T-helper 2 cell treated with Interferon-gamma antibody and Interleukin-4, amounts not matched to agents 5 μg/mL and 100 μg/mL, for 36 hours (primary cell): ENCODE measurements around the gene RGS19.

Source experiments
- DNase-seq: peaks from one replicate; pipeline ENCODE4 v3.0.0; 2021; ENCODE audit warnings: low spot score
- H3K27ac Mint-ChIP-seq: one replicate; pipeline ENCODE4 v1.8.0; 2021; ENCODE audit warnings: mild to moderate bottlenecking, mixed read lengths
- H3K27me3 Mint-ChIP-seq: one replicate; pipeline ENCODE4 v1.8.0; 2021; ENCODE audit warnings: low read depth, mixed read lengths
- H3K36me3 Mint-ChIP-seq: one replicate; pipeline ENCODE4 v1.8.0; 2021; ENCODE audit warnings: low read depth, mixed read lengths
- H3K4me1 Mint-ChIP-seq: one replicate; pipeline ENCODE4 v1.8.0; 2021; ENCODE audit warnings: low read depth, mixed read lengths
- H3K4me3 Mint-ChIP-seq: one replicate; pipeline ENCODE4 v1.8.0; 2022; ENCODE audit warnings: mild to moderate bottlenecking, moderate library complexity, mixed read lengths
- H3K9me3 Mint-ChIP-seq: one replicate; pipeline ENCODE4 v1.8.0; 2021; ENCODE audit warnings: mixed read lengths

The RGS19 gene

GRCh38 chr20:64033981-64034493 lies 45.3 kb downstream of the RGS19 start:
- Mint-ChIP-seq H3K4me3 (peak overlapping the region; percentile 27), H3K27me3 (no peaks in the 10 kb centered on the region), H3K36me3 (peaks cover 26% of the 10 kb centered on the region), H3K27ac (peak overlapping the region; percentile 96), H3K9me3 (no peaks in the 10 kb centered on the region), H3K4me1 (peaks cover 32% of the 10 kb centered on the region)
- DNase-seq = no peak

DNA sequence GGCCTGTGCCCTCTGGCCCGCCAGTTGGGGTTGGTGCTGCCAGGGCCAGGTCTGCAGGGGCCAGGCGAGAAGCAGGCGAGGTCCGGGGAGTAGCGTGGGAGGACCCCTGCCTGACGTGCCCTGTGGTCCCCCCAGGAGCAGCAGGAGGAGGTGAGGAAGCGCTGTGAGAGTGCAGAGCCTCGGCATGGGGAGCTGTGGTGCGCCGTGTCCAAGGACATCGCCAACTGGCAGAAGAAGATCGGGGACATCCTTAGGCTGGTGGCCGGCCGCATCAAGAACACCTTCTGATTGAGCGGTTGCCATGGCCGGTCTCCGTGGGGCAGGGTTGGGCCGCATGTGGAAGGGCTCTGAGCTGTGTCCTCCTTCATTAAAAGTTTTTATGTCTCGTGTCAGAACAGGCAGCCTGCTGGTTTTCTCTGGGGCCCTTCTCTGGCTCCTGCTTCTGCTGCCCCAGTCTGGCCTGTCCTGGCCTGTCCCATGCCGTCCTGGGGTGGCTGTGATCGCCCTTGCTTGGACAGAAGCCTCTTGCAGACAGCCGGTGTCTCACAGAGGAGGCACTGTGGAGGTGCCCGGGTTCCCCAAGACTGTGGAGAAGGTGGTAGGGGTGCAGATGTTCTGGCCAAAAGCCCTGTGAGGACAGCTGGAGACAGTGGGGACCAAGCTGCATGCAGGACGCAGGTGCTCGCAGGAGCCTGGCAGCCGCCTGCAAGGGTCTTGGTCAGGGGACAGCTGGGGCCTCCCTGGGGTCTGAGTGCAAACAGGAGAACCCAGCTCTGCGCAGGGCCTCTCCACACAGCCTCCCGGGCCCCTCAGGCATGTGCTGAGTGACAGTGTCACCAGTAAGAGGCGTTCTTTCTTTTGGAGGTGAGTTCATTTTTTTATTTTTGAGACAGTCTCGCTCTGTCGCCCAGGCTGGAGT lies 46.4 kb downstream of the RGS19 start:
- H3K9me3 Mint-ChIP-seq = no peaks in the 10 kb centered on the region
- peak overlapping the region; percentile 96 for H3K27ac Mint-ChIP-seq
- H3K4me1 Mint-ChIP-seq = peaks cover 32% of the 10 kb centered on the region
- H3K27me3 Mint-ChIP-seq = no peaks in the 10 kb centered on the region
- peaks cover 30% of the 10 kb centered on the region for H3K36me3 Mint-ChIP-seq
- no peak for DNase-seq
- H3K4me3 Mint-ChIP-seq = no peak overlapping the region

- Mint-ChIP-seq H3K36me3 (peaks cover 37% of the 10 kb centered on the region), H3K4me1 (peaks cover 24% of the 10 kb centered on the region), H3K27ac (no peak overlapping the region), H3K27me3 (no peaks in the 10 kb centered on the region), H3K4me3 (no peak overlapping the region), H3K9me3 (no peaks in the 10 kb centered on the region)
- DNase-seq = no peak
These were observed 47.5 kb downstream of the RGS19 start for GRCh38 chr20:64031822-64032314.

- peaks cover 16% of the 10 kb centered on the region for H3K4me1 Mint-ChIP-seq
- H3K4me3 Mint-ChIP-seq = no peak overlapping the region
- peaks cover 43% of the 10 kb centered on the region for H3K36me3 Mint-ChIP-seq
- no peaks in the 10 kb centered on the region for H3K9me3 Mint-ChIP-seq
- no peaks in the 10 kb centered on the region for H3K27me3 Mint-ChIP-seq
- no peak for DNase-seq
- H3K27ac Mint-ChIP-seq = peak overlapping the region; percentile 41
These were observed 48.8 kb downstream of the RGS19 start for GRCh38 chr20:64030371-64031134.

DNA sequence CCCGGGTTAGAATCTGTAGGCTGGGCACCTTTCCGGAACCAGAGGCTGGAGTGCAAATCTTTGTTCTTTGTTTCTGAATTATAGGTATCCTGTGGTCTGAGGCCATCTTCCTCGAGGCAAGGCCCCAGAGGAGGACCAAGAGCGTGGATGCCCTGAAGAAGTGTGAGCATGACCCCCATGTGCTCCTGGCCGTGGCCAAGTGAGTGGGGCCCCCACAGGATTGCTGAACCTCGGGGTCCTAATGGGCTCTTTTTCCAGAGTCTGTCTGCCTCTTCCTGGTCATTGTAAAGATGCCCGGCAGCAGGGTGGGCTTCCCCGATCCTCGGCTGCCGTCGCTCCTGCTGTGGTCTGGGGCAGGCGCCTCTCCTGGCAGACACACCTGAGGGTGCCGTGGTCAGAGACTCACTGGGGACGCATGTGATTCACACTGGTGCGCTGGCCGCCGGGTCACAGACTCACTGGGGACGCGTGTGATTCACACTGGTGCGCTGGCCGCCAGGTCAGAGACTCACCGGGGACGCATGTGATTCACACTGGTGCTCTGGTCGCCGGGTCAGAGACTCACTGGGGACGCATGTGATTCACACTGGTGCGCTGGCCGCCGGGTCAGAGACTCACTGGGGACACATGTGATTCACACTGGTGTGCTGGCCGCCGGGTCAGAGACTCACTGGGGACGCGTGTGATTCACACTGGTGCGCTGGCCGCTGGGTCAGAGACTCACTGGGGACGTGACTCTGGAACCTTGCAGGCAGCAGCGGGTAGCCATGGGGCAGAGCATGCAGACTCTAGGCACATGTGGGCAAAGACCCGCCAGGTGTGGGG lies 49.8 kb downstream of the RGS19 start:
- no peaks in the 10 kb centered on the region for H3K27me3 Mint-ChIP-seq
- H3K4me1 Mint-ChIP-seq = peaks cover 7% of the 10 kb centered on the region
- H3K4me3 Mint-ChIP-seq = no peak overlapping the region
- no peak overlapping the region for H3K27ac Mint-ChIP-seq
- DNase-seq = no peak
- H3K9me3 Mint-ChIP-seq = no peaks in the 10 kb centered on the region
- H3K36me3 Mint-ChIP-seq = peaks cover 43% of the 10 kb centered on the region

GRCh38 chr20:64027981-64028685 lies 51.2 kb downstream of the RGS19 start:
- Mint-ChIP-seq H3K4me1 (no peaks in the 10 kb centered on the region), H3K9me3 (no peaks in the 10 kb centered on the region), H3K4me3 (no peak overlapping the region), H3K36me3 (peaks cover 52% of the 10 kb centered on the region), H3K27ac (no peak overlapping the region), H3K27me3 (no peaks in the 10 kb centered on the region)
- DNase-seq = no peak

GRCh38 chr20:64025826-64026412 lies 53.4 kb downstream of the RGS19 start:
- Mint-ChIP-seq H3K36me3 (peaks cover 61% of the 10 kb centered on the region), H3K4me3 (no peak overlapping the region), H3K27ac (no peak overlapping the region), H3K4me1 (no peaks in the 10 kb centered on the region), H3K9me3 (no peaks in the 10 kb centered on the region), H3K27me3 (no peaks in the 10 kb centered on the region)
- DNase-seq = no peak

- H3K4me1 Mint-ChIP-seq = no peaks in the 10 kb centered on the region
- peaks cover 57% of the 10 kb centered on the region for H3K36me3 Mint-ChIP-seq
- H3K27me3 Mint-ChIP-seq = no peaks in the 10 kb centered on the region
- no peak overlapping the region for H3K27ac Mint-ChIP-seq
- H3K4me3 Mint-ChIP-seq = no peak overlapping the region
- DNase-seq = no peak
- no peaks in the 10 kb centered on the region for H3K9me3 Mint-ChIP-seq
These were observed 54.1 kb downstream of the RGS19 start for GRCh38 chr20:64025101-64025825.

DNA sequence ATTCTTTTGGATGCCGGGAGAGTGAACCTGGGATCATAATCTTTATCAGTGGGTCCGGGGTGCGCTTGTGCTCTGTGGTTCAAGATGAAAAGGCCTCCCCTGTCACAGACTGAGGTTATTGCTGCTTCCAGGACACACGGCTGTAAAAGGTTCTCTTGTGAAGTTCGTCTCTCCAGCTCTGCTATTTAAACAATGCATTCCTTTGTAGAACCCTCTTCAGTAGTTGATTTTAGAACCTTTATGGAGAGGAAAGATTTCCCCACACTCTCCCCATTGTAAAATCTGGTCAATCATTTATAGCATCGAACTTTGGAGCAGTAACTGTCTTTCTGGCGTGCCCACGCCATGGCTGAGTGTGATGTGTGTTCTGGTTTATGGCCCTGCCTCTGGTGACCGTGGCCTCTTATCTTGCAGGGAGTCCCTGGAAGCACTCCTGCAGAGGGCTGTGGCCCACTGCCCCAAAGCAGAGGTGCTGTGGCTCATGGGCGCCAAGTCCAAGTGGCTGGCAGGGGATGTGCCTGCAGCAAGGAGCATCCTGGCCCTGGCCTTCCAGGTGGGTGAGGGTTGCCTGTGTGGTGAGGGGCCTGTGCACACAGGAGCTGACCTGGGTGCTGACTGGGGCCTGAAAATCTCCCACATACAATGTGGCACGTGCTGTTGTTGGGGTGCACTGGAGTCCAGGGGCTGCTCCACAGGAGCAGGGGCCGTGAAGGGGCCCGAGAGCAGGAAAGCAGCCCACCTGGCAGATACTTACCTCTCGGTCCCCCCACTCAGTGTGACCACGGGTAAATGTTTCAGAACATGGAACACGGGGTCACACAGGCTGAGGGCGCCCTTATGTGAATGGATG lies 55.0 kb downstream of the RGS19 start:
- Mint-ChIP-seq H3K36me3 (peaks cover 57% of the 10 kb centered on the region), H3K4me1 (no peaks in the 10 kb centered on the region), H3K9me3 (no peaks in the 10 kb centered on the region), H3K4me3 (no peak overlapping the region), H3K27ac (no peak overlapping the region), H3K27me3 (no peaks in the 10 kb centered on the region)
- no peak for DNase-seq

DNA sequence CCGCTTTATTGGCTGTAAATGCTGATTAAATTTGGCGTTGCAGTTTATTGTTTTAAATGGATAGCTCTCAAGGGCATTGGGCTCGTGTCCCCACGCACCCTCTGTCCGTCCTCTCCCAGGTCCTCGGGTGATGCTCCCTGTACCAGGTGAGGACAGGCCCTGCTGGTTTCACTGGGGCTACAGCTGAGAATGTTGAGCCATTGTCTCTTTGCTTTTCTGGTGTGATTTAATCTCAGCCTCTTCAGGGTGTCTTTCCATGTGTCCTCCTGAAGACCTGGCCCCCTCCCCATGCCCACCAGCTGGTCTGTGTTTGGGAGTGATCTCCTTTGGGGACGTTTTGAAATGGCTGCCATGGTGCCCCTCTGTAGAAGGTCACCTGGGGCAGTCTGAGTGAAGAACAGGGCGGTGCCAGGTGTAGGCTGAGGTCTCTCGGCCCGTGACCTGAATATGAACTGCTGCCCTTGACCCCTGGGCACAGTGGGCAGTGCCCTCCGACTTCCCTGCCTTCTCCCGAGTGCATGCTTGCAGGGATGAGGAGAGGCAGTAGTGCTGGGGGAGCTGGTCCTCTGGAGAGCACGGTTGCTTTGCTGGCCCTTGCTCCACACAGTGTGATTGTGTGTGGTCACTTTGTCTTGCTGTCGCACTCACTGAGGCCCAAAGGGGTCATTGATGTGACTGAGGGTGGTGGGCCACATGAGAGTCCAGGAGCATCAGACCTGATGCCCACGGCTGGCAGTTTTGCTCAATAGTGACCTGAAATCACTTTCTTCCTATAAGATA lies 55.8 kb downstream of the RGS19 start:
- H3K4me1 Mint-ChIP-seq = no peaks in the 10 kb centered on the region
- H3K36me3 Mint-ChIP-seq = peaks cover 60% of the 10 kb centered on the region

More for the DNA sequence above, 55.8 kb downstream of the RGS19 start:
- H3K9me3 Mint-ChIP-seq = no peaks in the 10 kb centered on the region
- no peak overlapping the region for H3K4me3 Mint-ChIP-seq
- no peaks in the 10 kb centered on the region for H3K27me3 Mint-ChIP-seq
- no peak overlapping the region for H3K27ac Mint-ChIP-seq
- no peak for DNase-seq
